ENCODE results near the gene CLNK. TPM values are rescaled to one million over a fixed set of nuclear protein-coding genes. Genes with fewer than 3 reads are reported as not detected.
A peak's percentile ranks its signal among the peaks of the same experiment; 100 is the strongest.

The CLNK gene
- total RNA-seq, 2 donors from 2014 or later, result not detected

- Mint-ChIP-seq H3K27me3 (ENCODE audit: insufficient read depth) (peaks cover under 1% of the 10 kb centered on the region), H3K27ac (no peak overlapping the region)
These were observed 103.5 kb downstream of the CLNK start for GRCh38 chr4:10581022-10581421.

GRCh38 chr4:10579648-10580047, 104.9 kb downstream of the CLNK start:
- Mint-ChIP-seq H3K4me3 (no peak overlapping the region), H3K9me3 (peaks cover 4% of the 10 kb centered on the region), H3K27me3 (ENCODE audit: insufficient read depth) (peaks cover 5% of the 10 kb centered on the region), H3K36me3 (ENCODE audit: low read depth) (no peaks in the 10 kb centered on the region), H3K27ac (no peak overlapping the region), H3K4me1 (peaks cover 1% of the 10 kb centered on the region)
- H3K27ac ChIP-seq (ENCODE audit: low read depth, low read length), result no peak overlapping the region
- H3K4me1 ChIP-seq (ENCODE audit: control insufficient read depth, insufficient read depth, low read length), result no peaks in the 10 kb centered on the region
- peaks cover 7% of the 10 kb centered on the region for H3K9me3 ChIP-seq (ENCODE audit: control insufficient read depth, low read length)
- no peak for TF ChIP-seq CTCF (conservative IDR thresholded peaks at IDR 0.05)
- no peaks in the 10 kb centered on the region for H3K36me3 ChIP-seq (ENCODE audit: control insufficient read depth, insufficient read depth, low read length)
- no peak overlapping the region for H3K4me3 ChIP-seq (ENCODE audit: low read length)
- DNase-seq, result peak; percentile 63
- WGBS, 2 experiments (ENCODE audit: insufficient coverage in 1 of 2, insufficient read length in 1 of 2), result 100% methylated on average over 1 of the region's 1 CpG; no CpG with 5 or more reads in 1 of the 2 experiments
- no peaks in the 10 kb centered on the region for H3K27me3 ChIP-seq (ENCODE audit: control insufficient read depth, insufficient read depth, low read length, poor library complexity, severe bottlenecking)
- no peak overlapping the region for H3K9ac ChIP-seq (ENCODE audit: extremely low read depth, low read length, poor library complexity, severe bottlenecking)

More at GRCh38 chr4:10581022-10581421, 103.5 kb downstream of the CLNK start:
- DNase-seq, result no peak
- H3K4me3 Mint-ChIP-seq, result no peak overlapping the region
- H3K36me3 Mint-ChIP-seq (ENCODE audit: low read depth), result no peaks in the 10 kb centered on the region
- Histone ChIP-seq H3K36me3 (ENCODE audit: control insufficient read depth, insufficient read depth, low read length) (no peaks in the 10 kb centered on the region), H3K4me1 (ENCODE audit: control insufficient read depth, insufficient read depth, low read length) (no peaks in the 10 kb centered on the region), H3K9ac (ENCODE audit: extremely low read depth, low read length, poor library complexity, severe bottlenecking) (no peak overlapping the region), H3K4me3 (ENCODE audit: low read length) (no peak overlapping the region), H3K27ac (ENCODE audit: low read depth, low read length) (no peak overlapping the region), H3K9me3 (ENCODE audit: control insufficient read depth, low read length) (no peaks in the 10 kb centered on the region), H3K27me3 (ENCODE audit: control insufficient read depth, insufficient read depth, low read length, poor library complexity, severe bottlenecking) (no peaks in the 10 kb centered on the region)
- 96% methylated on average over 2 of the region's 3 CpGs; no CpG with 5 or more reads in 1 of the 2 experiments for WGBS, 2 experiments (ENCODE audit: insufficient coverage in 1 of 2, insufficient read length in 1 of 2)
- H3K4me1 Mint-ChIP-seq, result peaks cover 1% of the 10 kb centered on the region
- no peak for TF ChIP-seq CTCF (conservative IDR thresholded peaks at IDR 0.05)
- no peaks in the 10 kb centered on the region for H3K9me3 Mint-ChIP-seq

- Histone ChIP-seq H3K4me3 (ENCODE audit: low read length) (no peak overlapping the region), H3K4me1 (ENCODE audit: control insufficient read depth, insufficient read depth, low read length) (no peaks in the 10 kb centered on the region), H3K27me3 (ENCODE audit: control insufficient read depth, insufficient read depth, low read length, poor library complexity, severe bottlenecking) (no peaks in the 10 kb centered on the region), H3K36me3 (ENCODE audit: control insufficient read depth, insufficient read depth, low read length) (no peaks in the 10 kb centered on the region), H3K9me3 (ENCODE audit: control insufficient read depth, low read length) (peaks cover 7% of the 10 kb centered on the region), H3K9ac (ENCODE audit: extremely low read depth, low read length, poor library complexity, severe bottlenecking) (no peak overlapping the region), H3K27ac (ENCODE audit: low read depth, low read length) (no peak overlapping the region)
- DNase-seq, result no peak
- no peak overlapping the region for H3K27ac Mint-ChIP-seq
- TF ChIP-seq CTCF (conservative IDR thresholded peaks at IDR 0.05), result no peak
- peaks cover 5% of the 10 kb centered on the region for H3K27me3 Mint-ChIP-seq (ENCODE audit: insufficient read depth)
- peaks cover 4% of the 10 kb centered on the region for H3K9me3 Mint-ChIP-seq
- peaks cover 13% of the 10 kb centered on the region for H3K4me1 Mint-ChIP-seq
- whole genome bisulfite sequencing, 2 experiments (ENCODE audit: insufficient coverage in 1 of 2, insufficient read length in 1 of 2), result 90 to 100% methylated on average over 7 to 11 of the region's 11 CpGs
- no peaks in the 10 kb centered on the region for H3K36me3 Mint-ChIP-seq (ENCODE audit: low read depth)
- no peak overlapping the region for H3K4me3 Mint-ChIP-seq
These were observed 106.8 kb downstream of the CLNK start for GRCh38 chr4:10577508-10578426.
